Inflammatory macrophage (primary cell): ENCODE data around the gene ZFP91.
"Not testable (repeated sequence)": the region's sequence is repeated elsewhere in the genome, so short reads cannot be mapped to it uniquely, and the experiment has no call there.

ENCODE experiments used
- DNase-seq, 2 donors: peaks; one replicate each; pipeline ENCODE4 v3.0.0-alpha.2; 2020 to 2022
- total RNA-seq, 18 experiments: gene quantifications; one replicate each; lab custom pipeline; 2026; ENCODE audit warnings: mixed read lengths in 6 of 18, inconsistent platforms in 2 of 18; lab: John Stamatoyannopoulos, UW

The ZFP91 gene, protein sequence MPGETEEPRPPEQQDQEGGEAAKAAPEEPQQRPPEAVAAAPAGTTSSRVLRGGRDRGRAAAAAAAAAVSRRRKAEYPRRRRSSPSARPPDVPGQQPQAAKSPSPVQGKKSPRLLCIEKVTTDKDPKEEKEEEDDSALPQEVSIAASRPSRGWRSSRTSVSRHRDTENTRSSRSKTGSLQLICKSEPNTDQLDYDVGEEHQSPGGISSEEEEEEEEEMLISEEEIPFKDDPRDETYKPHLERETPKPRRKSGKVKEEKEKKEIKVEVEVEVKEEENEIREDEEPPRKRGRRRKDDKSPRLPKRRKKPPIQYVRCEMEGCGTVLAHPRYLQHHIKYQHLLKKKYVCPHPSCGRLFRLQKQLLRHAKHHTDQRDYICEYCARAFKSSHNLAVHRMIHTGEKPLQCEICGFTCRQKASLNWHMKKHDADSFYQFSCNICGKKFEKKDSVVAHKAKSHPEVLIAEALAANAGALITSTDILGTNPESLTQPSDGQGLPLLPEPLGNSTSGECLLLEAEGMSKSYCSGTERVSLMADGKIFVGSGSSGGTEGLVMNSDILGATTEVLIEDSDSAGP
- 29.8 to 99.1 (median 68.9) reads per million in 18 experiments for total RNA-seq

DNA sequence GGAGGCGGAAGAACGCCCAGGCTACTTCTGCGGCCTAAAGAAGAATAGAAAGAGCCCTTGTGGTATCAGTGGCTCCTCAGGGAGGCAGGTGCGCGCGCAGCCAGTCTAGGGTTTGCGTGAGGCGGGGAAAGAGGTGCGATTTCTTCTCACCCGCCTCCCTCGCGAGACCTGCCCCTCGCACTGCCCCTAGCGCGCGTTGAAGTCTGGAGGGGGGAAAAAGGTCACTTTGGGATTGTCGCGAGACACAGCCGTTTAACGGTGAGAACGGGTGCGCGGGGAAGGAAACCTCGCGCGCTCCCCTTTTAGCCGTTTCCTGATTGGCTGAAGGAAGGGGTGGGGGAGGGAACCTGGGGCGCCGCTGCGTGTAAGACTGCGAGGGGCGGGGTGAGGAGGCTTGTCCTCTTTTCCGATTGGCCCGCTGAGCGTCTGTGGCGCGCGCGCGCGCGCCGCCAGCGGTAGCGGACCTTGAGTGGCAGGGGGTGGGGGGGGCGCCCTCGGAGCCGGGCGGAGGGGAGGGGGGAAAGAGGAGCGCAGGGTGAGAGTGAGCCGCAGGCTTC lies at the start of gene ZFP91:
TSS of gene ZFP91 (plus strand) at position 429 of the 557 bp plus-strand sequence. CDS start 219 bp downstream, outside the sequence.
- peak; percentile 98 for DNase-seq

DNA sequence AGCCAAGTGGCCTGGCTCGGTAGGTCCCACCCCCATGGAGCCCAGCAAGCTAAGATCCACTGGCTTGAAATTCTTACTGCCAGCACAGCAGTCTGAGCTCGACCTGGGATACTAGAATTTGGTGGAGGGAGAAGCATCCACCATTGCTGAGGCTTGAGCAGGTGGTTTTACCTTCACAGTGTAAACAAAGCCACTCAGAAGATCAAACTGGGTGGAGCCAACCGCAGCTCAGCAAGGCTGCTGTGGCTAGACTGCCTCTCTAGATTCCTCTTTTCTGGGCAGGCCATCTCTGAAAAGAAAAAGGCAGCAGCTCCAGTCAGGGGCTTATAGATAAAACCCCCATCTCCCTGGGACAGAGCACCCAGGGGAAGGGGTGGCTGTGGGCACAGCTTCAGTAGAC lies 48.6 kb upstream of the ZFP91 start:
- DNase-seq, result no peak

DNA sequence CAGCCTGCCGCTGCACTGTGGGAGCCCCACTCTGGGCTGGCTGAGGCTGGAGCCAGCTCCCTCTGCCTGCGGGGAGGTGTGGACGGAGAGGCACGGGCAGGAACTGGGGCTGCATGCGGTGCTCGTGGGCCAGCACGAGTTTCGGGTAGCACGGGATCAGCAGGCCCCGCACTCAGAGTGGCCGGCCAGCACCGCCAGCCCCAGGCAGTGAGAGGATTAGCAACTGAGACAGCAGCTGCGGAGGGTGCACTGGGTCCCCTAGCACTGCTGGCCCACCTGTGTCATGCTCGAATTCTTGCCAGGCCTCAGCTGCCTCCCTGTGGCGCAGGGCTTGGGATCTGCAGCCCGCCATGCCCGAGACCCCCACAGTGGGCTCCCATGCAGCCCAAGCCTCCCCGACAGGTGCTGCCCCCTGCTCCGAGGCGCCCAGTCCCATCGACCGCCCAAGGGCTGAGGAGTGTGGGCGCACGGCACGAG lies 47.0 kb upstream of the ZFP91 start:
- DNase-seq, result no peak

DNA sequence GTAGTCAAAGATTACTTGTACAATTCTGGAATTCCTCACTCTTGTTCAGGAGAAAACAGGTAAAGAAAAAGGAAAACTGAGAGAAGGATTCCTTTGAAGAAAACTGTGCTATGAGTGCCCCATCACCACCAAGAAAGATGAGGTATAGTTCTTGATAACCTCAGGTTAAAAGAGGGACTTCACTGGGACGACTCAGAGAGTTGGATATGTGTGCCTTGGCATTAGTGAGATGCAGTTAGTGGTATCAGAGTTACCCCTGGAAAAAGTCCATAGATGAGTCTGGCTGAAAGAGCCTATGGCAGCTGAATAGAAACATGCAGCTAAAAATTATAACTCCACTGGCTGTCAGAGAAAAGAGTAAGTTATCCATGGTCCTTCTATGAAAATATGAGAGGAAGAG lies 32.0 kb upstream of the ZFP91 start:
- DNase-seq, result no peak

DNA sequence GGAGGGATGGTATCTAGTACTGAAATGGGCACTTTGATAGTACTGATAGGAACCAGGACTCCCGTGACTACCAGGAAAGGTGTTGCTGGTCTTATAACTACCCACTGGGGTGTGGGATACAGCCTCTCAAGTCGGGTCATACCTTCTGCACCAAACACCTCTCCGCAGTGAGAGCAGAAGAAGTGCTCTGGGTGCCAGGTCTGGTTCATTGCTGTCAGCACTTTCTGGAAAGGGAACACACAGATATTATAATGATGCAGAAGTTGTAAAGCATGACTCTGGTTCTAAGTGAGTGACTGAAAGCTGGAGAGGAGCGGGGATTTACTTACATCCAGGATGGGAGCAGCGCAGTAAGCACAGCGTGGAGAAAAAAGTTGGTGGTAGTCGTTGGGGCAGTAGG lies 29.2 kb upstream of the ZFP91 start:
- DNase-seq, result no peak

DNA sequence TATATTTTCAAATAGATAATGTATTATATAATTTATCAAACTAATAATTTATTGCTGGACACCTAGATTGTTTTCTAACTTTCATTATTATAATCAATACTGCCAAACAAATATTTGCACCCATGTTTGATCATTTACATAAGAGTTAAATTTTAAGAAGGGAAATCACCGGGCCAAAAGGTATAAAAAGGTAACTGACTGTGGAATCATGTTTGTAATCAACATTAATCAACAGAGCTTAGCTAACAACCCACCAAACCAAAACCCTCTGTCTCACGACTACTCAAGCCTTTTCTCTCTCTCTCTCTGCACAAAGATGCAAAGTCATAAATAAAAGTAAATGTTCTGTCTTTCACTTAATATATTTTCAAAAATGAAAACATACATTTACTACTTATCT lies 18.0 kb upstream of the ZFP91 start:
- peak in 1 of 2 donors; percentile 0 for DNase-seq

DNA sequence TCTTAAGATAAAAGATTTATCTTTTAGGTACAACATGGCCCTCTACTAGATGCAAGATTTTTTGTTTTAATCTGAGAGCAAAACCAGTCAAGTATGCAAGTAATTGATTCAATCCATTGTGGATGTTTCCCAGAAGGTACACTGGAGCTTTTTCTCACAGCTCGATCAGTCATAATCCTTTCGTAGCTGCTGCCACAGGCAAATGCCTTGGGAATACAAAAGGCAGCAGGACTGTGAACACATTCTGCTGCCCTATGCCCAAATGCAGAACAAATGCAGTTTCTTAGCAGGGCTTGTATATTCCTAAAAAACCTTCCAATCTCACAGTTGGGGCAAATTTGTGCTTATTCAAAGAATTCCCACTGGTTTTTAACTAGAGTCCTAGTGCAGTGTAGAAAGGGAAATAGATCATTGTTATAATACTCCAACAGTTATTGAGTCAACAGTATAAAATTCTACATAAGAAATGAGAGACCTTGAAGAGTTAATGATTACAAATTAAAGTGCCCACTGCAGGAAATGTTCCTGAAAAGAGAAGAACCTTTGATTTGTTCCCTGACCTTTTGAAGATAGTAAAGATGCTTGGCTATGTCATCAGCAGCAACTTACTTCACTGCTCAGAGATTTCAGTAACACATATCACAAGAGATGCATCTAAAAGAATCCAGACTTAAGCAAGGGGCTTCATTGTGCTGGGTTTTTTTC lies 17.3 kb upstream of the ZFP91 start:
- DNase-seq, result no peak

DNA sequence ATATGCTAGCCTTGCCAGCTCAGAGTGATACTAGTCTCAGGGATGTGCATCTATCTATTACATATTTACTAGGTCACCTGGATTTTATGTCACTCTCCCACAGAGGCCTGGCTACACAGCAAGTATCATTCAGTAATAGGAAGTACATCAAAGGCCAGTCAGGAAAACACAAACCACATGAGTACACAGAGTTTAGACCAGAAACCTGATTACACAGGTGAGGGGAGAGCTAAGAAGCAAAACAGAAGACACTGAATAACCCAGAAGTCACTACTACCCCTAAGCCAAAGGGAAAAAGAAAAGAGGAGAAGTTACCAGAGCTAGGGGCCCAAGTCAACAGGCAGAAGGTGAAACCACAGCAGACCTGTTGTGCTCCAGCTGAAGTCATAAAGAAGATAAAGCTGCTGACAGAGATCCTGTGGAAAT lies 16.5 kb upstream of the ZFP91 start:
- no peak for DNase-seq

DNA sequence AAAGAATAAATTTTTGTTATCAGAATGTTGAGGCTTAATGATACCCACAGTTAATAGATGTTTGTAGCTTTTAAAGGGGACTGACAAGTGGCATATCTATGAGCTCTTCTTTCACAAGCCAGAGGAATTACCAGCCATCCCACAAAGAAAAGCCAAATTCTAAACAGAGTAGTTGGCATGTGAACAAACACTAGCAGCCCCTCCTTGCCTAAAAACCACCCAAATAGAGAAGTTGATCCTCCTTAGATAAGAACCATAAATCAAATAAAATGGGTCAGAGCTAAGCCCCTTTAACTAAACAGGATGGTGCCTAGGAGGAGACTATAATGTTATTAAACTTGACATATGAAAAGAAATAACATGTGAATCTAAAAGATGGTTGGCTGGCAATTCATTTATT lies 14.6 kb upstream of the ZFP91 start:
- no peak for DNase-seq

DNA sequence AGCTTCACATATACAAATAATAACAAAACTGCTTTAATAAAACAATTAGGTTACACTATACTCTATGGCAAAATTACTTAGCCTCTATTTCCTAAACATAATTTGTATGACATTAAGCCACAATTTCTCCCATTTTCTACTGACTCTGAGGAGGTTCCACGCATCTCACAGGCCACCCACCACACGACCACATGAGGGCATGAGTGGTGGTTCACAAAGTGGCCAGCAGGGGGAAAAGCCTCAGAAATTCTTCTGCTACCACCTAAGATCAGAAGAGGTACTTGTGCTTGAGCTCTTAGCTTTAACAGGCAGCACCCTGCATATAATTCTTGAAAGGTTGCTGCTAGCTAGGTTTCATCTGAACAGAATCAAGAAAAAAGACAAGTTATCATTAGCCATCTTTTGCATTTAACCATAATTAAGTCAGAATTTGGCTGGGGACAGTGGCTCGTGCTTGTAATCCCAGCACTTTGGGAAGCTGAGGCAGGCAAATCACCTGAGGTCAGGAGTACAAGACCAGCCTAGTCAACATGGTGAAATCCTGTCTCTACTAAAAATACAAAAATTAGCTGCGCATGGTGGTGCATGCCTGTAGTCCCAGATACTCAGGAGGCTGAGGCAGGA lies 10.9 kb upstream of the ZFP91 start:
- DNase-seq, result peak; percentile 76 to 78

DNA sequence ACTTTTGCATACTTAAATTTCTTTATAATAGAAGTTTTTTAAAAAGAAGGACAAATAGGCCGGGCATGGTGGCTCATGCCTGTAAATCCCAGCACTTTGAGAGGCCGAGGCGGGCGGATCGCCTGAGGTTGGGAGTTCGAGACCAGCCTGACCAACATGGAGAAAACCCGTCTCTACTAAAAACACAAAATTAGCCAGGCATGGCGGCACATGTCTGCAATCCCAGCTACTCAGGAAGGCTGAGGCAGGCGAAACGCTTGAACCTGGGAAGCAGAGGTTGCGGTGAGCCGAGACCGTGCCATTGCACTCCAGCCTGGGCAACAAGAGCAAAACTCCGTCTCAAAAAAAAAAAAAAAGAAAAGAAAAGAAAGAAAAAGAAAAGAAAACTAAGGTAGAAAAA lies 6.0 kb upstream of the ZFP91 start:
- not testable (repeated sequence) for DNase-seq

DNA sequence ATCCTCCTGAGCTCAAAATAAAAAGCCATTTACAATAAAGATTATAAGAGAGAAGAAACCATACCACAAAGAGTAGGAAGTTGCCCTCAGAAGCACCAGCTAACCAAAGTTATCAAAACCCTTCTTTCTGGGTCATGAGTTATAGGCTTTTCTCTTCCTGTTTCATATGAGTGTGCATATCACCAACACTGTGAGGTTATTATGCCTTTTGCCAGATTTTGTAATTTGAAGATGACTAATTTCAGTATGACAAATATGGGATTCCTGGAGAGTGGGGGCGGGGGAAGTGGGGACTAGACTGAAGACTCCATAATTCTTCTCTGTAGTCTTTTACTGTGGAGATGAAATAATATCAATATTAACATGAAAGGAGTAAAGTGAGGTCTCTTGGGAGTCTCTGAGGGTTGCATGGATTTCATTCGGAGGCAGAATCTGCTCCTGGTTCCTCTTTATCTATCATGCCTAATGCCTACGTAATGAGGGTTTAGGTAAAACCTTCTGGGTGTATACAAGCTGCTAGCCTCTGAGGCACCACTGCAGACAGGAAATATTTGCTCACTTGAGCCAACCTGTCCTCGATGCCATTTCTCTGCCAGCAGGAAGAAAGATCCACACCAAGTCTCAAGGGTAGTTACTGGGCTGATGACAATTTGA lies 5.3 kb upstream of the ZFP91 start:
- DNase-seq, result peak; percentile 85 to 96

DNA sequence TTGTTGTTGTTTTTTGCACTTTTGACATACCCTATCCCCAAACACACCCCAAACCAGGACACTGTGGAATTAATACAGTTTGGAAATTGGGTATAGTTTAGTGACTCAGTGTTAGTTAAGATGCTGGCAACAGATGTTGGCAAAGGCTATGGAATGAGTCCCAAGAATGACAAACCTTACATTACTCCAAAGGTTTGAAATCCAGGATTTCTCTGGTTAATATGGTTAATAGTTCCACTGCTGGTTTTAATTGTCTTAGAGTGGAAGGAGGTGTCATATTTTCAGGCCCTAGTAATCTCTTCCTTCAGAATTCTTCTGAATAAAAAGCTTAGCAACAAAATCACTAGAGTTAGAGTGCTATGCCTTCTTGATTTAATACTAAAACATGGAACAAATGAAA lies 4.0 kb upstream of the ZFP91 start:
- DNase-seq, result no peak

DNA sequence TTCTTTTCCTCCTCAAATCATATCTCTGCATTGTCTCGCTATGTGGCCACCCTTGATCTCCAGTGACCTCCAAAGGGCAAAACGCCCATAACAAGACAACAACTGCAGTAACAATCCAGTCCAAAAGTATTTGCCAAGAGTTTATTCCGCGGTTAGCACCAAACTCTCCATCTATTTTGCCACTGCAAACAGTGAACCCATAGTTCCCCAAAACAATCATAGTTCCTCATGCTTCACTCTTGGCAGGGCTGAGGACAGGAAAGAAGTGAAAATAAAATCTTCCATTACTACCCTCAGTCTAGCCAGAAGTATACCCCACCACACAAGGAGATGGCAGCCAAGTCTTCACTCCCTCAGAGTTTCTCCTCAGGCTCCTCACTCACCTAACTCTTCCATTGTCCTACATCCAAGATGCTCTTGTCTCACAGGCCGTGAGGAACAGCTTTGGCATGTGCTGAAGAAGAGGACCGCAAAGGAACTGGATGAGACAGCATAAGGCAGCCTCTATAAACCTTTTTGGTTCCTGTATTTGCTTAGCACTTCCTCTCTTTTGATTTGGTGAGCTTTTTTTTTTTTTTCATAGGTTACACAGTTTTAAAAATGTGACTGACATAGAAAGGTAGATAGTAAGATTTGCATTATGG lies 3.4 kb upstream of the ZFP91 start, which contains the start of gene LPXN:
TSS of gene LPXN (minus strand) at position 480 of the 644 bp plus-strand sequence. CDS start at position 396, 84 bp downstream.
- DNase-seq, result peak; percentile 87 to 91

DNA sequence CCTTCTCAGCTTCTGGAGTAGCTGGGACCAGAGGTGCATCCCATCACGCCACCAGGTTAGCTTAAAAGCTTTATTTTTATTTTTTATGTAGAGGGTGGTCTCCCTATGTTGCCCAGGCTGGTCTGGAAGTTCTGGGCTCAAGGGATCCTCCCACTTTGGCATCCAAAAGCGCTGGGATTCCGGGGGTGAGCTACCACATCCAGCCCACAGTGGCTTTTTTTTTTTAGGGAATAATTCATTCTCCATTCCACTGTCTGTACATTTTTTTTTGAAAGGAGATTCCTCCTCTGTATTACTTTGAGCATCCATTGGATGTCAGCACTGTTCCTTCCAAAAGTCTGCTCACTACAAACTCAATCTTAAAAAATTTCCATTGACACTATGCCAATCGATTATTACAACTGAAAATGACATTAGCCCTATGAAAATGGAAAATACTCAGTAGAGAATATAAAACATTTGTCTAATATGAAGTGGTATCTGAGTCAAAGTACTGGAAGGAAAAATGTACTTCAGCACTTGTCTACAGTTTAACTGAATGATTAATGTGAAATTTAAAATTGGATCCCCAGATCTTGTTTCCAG lies 1.9 kb upstream of the ZFP91 start:
- peak; percentile 7 to 21 for DNase-seq

DNA sequence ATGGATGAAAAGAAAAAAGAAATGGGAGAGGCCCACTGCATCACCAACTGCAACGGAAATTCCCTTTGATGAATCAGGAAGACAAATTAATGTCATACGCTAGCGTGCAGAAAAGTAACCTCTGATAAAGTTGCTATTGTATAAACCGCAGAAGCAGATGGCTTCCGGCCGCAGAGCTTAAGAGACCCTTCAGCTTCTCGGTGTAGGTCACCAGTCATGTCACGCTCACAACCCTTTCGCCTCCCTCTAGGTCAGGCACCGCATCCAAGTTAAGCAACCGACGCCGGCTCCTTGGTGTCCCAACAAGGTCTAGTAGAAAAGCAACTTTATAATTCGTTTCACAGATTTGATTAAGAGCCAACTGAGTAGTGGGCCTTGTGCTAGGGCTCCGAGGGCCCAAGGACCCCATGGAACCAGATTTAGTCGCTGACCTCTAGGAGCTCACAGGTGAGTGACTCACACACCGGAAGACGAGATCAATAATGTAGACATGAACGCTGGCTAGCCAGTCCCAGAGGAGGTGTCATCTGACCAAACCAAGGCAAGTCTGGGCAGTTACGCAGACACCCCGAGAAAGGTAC lies 1.2 kb upstream of the ZFP91 start:
- peak; percentile 61 to 78 for DNase-seq

DNA sequence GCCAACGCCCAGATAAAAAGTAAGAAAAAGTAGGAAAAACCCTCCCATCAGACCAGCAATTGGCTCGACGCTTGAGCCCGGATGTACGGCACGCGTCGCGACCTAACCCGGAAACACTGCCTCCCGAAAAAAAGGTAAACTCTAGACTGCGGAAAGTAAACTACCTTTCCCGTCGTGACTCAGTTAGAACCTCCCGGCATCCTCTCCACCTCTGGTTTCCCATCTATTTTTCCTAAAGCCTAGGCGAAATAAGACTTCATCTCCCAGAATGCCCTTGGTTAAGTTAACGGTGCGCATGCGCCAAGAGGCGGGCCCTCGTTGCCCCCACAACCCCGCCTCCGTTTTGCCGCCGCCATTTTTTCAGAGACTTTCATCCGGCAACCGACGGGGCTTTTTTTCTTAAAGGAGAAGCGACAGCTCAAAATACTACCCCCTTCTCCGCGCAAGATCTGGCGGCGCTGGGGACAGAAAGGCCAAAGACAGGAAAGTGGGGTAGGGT lies 678 bp upstream of the ZFP91 start:
- DNase-seq, result peak; percentile 98

DNA sequence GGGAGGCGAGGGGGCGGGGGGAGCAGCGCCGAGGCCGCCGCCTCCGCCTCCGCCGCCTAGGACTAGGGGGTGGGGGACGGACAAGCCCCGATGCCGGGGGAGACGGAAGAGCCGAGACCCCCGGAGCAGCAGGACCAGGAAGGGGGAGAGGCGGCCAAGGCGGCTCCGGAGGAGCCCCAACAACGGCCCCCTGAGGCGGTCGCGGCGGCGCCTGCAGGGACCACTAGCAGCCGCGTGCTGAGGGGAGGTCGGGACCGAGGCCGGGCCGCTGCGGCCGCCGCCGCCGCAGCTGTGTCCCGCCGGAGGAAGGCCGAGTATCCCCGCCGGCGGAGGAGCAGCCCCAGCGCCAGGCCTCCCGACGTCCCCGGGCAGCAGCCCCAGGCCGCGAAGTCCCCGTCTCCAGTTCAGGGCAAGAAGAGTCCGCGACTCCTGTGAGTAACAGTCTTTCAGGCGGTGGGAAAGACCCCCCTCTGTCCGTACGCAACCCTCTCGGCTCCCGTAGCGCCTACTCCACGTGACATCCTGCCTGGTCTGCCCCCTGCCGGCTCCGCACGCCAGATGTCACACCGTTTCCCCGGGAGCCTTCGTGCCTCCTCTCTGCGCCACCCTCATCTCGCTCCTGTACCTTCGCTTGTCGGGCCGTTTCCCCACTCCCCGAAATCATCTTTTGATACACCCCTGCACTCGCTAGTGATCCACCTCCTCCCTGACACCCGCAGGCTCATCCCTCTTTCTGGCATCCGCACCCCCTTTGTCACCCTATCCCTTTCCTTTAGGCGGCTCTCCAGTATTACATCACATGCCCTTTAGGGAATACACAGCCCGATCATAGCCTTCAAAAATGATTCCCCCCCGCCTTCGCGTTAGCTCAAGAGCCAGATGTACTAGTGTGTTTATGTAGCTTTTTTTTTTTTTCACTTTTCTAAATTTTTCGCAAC lies 598 bp downstream of the ZFP91 start:
- DNase-seq, result peak; percentile 85 to 88

DNA sequence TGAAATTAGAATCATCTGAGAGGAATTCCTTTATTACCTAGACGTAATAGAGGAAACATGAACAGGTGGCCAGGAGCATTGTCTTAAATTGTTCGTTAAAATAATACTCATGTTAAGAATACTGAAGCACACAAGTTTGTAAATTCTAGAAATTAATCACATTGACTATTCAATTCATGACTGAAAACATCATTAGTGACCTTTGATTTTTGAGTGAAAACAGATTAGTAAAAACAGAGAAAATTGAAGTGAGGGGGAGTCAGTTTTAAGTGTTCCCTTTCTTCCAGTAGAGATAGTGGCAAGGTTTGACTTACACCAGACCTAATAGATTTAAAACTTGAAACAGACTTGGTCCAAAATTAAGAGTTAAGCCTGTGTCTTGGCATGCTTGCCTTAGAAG lies 1.4 kb downstream of the ZFP91 start:
- DNase-seq, result no peak
